Esophagus (tissue), 2 donors: ENCODE data around the gene MYCN. TPM values are rescaled to one million over a fixed set of nuclear protein-coding genes. Genes with fewer than 3 reads are reported as not detected.

ENCODE experiments used
- H3K27ac ChIP-seq, 2 donors: one replicate each; pipeline ENCODE4 v1.5.1; 2013; ENCODE audit warnings: low read depth in 2 of 2, mild to moderate bottlenecking in 2 of 2, inconsistent platforms in 1 of 2, low read length in 1 of 2, moderate library complexity in 1 of 2
- H3K27me3 ChIP-seq, 2 donors: one replicate each; pipeline ENCODE4 v1.6.1; 2013; ENCODE audit warnings: low read length in 2 of 2, control low read depth in 1 of 2, mild to moderate bottlenecking in 1 of 2; ENCODE audit not compliant: insufficient read depth in 2 of 2, control insufficient read depth in 1 of 2
- H3K36me3 ChIP-seq, 2 donors: one replicate each; pipeline ENCODE4 v1.6.1; 2013; ENCODE audit warnings: low read length in 1 of 2; ENCODE audit not compliant: control insufficient read depth in 2 of 2, insufficient read depth in 2 of 2
- H3K4me1 ChIP-seq, 2 donors: one replicate each; pipeline ENCODE4 v1.6.1; 2013; ENCODE audit warnings: low read length in 1 of 2; ENCODE audit not compliant: control insufficient read depth in 2 of 2, insufficient read depth in 2 of 2
- H3K4me3 ChIP-seq, 2 donors: one replicate each; pipeline ENCODE4 v1.5.1; 2013; ENCODE audit warnings: low read length in 2 of 2, mild to moderate bottlenecking in 2 of 2, low read depth in 1 of 2, moderate library complexity in 1 of 2
- H3K9me3 ChIP-seq, 2 donors: one replicate each; pipeline ENCODE4 v1.6.1; 2013; ENCODE audit warnings: mild to moderate bottlenecking in 2 of 2, low read depth in 1 of 2, low read length in 1 of 2, moderate library complexity in 1 of 2; ENCODE audit not compliant: control insufficient read depth in 2 of 2, insufficient read depth in 1 of 2
- WGBS, 2 donors: extraction: QIAGEN DNeasy Blood & Tissue Kit; methylation state at CpG; one replicate each; pipeline ENCODE4 v1.1.7; 2013; 5-methylcytosine and 5-hydroxymethylcytosine counted together
- polyA plus RNA-seq, 2 donors: library from polyadenylated mRNA; stranded (reverse); fragments of 200-250 nt; gene quantifications; one replicate each; pipeline ENCODE4 v1.2.3, GENCODE V29; 2013
- donor health status: healthy with polysubstance abuse.
- donor health status: Bipolar disorder and iron deficiency.

The MYCN gene
- polyA plus RNA-seq, 2 donors = 0.49 to 0.51 TPM

- Histone ChIP-seq H3K27ac (no peak overlapping the region), H3K4me1 (peaks cover 0 to 10% of the 10 kb centered on the region in 2 donors), H3K27me3 (peaks cover 0 to 16% of the 10 kb centered on the region in 2 donors), H3K4me3 (peak overlapping the region; percentile 40 to 51), H3K9me3 (no peaks in the 10 kb centered on the region), H3K36me3 (no peaks in the 10 kb centered on the region)
- 1 to 2% methylated on average over 78 to 98 of the region's 98 CpGs for WGBS, 2 donors
Observed at GRCh38 chr2:15941871-15942710, 1.7 kb downstream of the MYCN start.

GRCh38 chr2:15942711-15943345 is 2.5 kb downstream of the MYCN start:
- Histone ChIP-seq H3K27ac (no peak overlapping the region), H3K9me3 (no peaks in the 10 kb centered on the region), H3K4me1 (peaks cover 0 to 10% of the 10 kb centered on the region in 2 donors), H3K27me3 (peaks cover 0 to 16% of the 10 kb centered on the region in 2 donors), H3K36me3 (no peaks in the 10 kb centered on the region), H3K4me3 (peak overlapping the region; percentile 8 to 51)
- 20 to 23% methylated on average over 32 to 34 of the region's 34 CpGs for WGBS, 2 donors

- 27 to 29% methylated on average over 12 of the region's 12 CpGs for WGBS, 2 donors
- no peak overlapping the region for H3K27ac ChIP-seq
- H3K4me3 ChIP-seq = no peak overlapping the region
Observed at GRCh38 chr2:15943378-15944280, 3.3 kb downstream of the MYCN start.

GRCh38 chr2:15944325-15945017 is 4.1 kb downstream of the MYCN start:
- no peak overlapping the region for H3K27ac ChIP-seq
- no peaks in the 10 kb centered on the region for H3K36me3 ChIP-seq
- H3K9me3 ChIP-seq = no peaks in the 10 kb centered on the region
- 62 to 70% methylated on average over 4 of the region's 4 CpGs for WGBS, 2 donors
- peaks cover 0 to 10% of the 10 kb centered on the region in 2 donors for H3K4me1 ChIP-seq
- H3K27me3 ChIP-seq = peaks cover 0 to 16% of the 10 kb centered on the region in 2 donors
- no peak overlapping the region for H3K4me3 ChIP-seq

More at GRCh38 chr2:15943378-15944280, 3.3 kb downstream of the MYCN start:
- Histone ChIP-seq H3K36me3 (no peaks in the 10 kb centered on the region), H3K4me1 (peaks cover 0 to 10% of the 10 kb centered on the region in 2 donors), H3K9me3 (no peaks in the 10 kb centered on the region), H3K27me3 (peaks cover 0 to 16% of the 10 kb centered on the region in 2 donors)

- H3K4me3 ChIP-seq = no peak overlapping the region
- peaks cover 0 to 6% of the 10 kb centered on the region in 2 donors for H3K4me1 ChIP-seq
- WGBS, 2 donors = 88 to 89% methylated on average over 17 of the region's 17 CpGs
- peaks cover 0 to 8% of the 10 kb centered on the region in 2 donors for H3K27me3 ChIP-seq
- H3K36me3 ChIP-seq = no peaks in the 10 kb centered on the region
- no peaks in the 10 kb centered on the region for H3K9me3 ChIP-seq
- H3K27ac ChIP-seq = no peak overlapping the region
Observed at GRCh38 chr2:15945909-15946705, 5.8 kb downstream of the MYCN start.

- Histone ChIP-seq H3K27me3 (peaks cover 0 to 7% of the 10 kb centered on the region in 2 donors), H3K9me3 (no peaks in the 10 kb centered on the region), H3K36me3 (no peaks in the 10 kb centered on the region), H3K27ac (no peak overlapping the region), H3K4me1 (peaks cover 0 to 5% of the 10 kb centered on the region in 2 donors), H3K4me3 (no peak overlapping the region)
- WGBS, 2 donors = 72 to 81% methylated on average over 3 of the region's 3 CpGs
Observed at GRCh38 chr2:15946983-15947382, 6.6 kb downstream of the MYCN start.

- Histone ChIP-seq H3K9me3 (no peaks in the 10 kb centered on the region), H3K27me3 (peaks cover 0 to 4% of the 10 kb centered on the region in 2 donors), H3K4me1 (peaks cover 0 to 2% of the 10 kb centered on the region in 2 donors), H3K27ac (no peak overlapping the region), H3K4me3 (no peak overlapping the region), H3K36me3 (no peaks in the 10 kb centered on the region)
- WGBS, 2 donors = 87 to 91% methylated on average over 2 of the region's 2 CpGs
Observed at GRCh38 chr2:15947431-15947830, 7.1 kb downstream of the MYCN start.

GRCh38 chr2:15948704-15948957 is 8.3 kb downstream of the MYCN start:
- WGBS, 2 donors = 88 to 94% methylated on average over 3 of the region's 3 CpGs
- Histone ChIP-seq H3K27me3 (no peaks in the 10 kb centered on the region), H3K9me3 (no peaks in the 10 kb centered on the region), H3K36me3 (no peaks in the 10 kb centered on the region), H3K4me3 (no peak overlapping the region), H3K4me1 (no peaks in the 10 kb centered on the region), H3K27ac (no peak overlapping the region)
